Bone marrow (tissue), 2 donors: ENCODE results near the gene GALNT11.
A peak's percentile ranks its signal among the peaks of the same experiment; 100 is the strongest.
"Not testable (repeated sequence)": the region's sequence is repeated elsewhere in the genome, so short reads cannot be mapped to it uniquely, and the experiment has no call there.

Source experiments
- DNase-seq, 2 donors: peaks; one replicate each; lab custom pipeline; 2025; lab: John Stamatoyannopoulos, UW

Gene GALNT11

DNA sequence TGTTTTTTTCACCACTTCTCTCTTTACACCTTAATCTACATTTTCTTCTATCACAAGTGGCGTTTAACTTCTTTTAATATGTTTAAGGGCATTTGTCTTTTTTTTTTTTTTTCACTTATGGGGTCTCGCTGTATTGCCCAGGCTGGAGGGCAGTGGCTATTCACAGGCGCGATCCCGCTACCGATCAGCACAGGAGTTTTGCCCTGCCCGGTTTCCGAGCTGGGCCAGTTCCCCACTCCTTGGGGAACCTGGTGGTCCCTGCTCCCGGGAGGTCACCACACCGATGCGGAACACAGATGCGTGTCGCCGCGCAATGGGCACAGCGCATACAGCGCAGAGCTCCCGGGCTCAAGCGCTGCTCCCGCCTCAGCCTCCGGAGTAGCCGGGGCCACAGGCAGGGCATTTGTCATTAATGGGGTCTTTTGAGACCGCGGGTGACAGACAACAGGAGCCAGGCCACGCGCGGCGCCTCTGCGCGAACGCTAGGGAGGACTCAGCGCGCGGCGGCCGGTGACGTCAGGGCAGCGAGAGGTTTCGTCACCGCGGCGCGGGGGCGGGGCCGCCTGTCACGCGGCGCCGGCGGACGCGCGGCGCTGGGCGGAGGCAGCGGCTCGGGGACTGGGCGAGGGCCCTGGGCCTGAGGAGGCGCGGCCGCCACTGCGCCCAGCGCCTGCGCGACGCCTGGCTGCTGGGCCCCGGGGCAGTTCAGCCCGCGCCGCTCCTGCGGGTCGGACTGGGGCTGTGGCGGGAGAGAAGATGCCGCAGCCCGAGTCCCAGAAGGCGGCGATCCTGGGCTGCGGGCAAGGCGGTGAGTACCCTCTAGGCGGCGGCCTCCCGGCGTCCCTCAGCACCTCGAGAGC lies at the start of gene GALNT11:
Gene GALNT11 (plus strand): TSS at position 598 of the 860 bp plus-strand sequence. CDS start 68,554 bp downstream, outside the sequence.
- peak; percentile 56 to 75 for DNase-seq

DNA sequence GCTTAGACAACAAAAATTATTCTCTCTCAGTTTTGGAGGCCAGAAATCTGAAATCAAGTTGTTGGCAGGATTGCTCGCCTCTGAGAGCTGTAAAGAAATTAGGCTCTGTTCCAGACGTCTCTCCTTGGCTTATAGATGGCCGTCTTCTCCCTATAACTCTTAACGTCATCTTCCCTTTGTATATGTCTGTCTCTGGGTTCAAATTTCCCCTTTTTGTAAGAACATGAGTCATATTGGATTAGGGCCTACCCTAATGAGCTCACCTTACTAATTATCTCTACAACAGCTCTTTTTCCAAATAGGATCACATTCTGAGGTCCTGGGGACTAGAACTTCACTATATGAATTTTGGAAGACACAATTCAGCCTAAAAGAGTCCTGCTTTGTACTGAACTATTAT lies 46.9 kb upstream of the GALNT11 start:
- DNase-seq: no peak

DNA sequence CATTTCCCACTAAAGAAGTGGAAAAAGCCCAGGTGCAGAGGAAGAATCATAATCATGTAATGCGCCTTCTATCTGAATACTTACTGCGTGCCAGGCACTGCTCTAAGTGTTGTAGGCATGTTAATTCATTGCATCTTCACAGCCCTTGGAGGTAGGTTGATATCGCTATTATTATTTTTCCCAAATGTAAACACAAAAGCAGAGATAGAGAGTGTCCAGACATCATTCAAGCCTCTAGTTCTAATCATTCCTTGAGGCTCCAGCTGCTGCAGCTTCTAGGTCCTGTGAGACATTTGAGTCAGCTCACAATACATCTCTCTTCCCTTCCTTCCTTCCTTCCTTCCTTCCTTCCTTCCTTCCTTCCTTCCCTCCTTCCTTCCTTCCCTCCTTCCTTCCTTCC lies 44.3 kb upstream of the GALNT11 start:
- DNase-seq: no peak

DNA sequence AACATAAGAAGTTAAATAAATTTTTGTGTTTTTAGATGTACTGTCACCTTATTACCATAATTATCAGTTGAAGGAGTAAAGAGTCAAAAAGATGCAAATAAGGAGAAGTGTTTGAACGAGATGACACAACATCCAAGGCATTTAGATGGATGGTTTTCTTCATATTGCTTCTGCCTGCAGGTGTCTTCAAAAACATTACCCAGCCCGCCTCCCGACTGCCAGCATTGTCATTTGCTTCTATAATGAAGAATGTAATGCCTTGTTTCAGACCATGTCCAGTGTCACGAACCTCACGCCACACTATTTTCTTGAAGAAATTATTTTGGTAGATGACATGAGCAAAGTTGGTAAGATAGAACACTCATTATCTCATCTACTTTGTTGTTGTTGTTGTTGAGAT lies 42.7 kb upstream of the GALNT11 start:
- DNase-seq: no peak

DNA sequence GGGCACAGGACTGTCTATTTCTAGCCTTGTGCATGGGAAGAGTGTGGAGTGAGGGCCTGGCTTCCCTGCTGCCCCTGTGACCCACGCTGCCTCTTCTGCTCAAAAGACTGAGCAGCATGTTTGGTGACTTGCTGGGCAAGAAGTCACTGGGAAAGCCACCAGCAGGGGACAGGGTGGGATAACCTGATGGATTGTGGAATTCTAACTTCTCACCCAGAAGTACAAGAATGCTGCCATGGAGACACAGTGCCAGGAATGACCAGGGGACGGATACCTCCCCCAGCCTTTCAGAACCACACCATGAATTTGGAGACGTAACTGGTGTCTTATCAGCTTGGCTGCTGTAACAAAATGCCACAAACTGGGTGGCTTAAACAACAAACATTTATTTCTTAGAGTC lies 40.9 kb upstream of the GALNT11 start:
- DNase-seq: no peak

DNA sequence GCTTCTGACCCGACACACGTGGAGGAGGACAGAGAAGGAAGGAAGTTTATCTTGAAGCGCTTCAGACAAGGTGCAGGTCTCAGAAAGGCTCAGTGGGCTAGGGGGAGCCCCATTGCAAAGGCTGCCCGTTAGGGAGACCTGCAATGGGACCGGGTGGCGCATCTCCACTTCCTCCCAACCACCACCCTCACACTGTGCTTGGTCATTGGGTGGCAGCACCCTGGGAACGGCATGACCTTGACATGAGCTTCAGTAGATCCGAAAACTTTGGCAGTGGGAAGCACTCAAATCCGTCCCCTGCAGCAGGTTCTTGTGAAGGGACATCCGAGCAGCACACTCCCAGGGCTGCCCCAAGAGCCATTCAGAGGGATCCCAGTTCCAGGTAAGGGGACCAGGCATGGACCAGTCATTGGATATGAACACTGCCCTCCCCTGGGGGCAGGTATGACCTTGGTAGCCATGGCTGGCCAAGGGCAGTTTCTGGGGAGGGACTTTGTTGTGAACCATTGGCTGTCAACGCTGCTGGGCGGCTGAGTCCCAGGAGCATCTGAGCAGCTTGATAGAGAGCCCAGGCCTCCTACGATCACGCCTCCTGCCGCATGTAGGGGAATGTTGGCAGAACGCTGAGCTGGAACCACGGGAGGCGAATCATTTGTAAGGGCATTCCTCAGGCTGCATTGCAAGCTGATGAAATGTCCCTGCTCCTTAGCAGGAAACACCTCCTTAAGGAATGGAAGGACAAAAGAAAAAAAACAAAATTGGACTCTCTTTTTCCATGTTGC lies 37.5 kb upstream of the GALNT11 start:
- DNase-seq: no peak

DNA sequence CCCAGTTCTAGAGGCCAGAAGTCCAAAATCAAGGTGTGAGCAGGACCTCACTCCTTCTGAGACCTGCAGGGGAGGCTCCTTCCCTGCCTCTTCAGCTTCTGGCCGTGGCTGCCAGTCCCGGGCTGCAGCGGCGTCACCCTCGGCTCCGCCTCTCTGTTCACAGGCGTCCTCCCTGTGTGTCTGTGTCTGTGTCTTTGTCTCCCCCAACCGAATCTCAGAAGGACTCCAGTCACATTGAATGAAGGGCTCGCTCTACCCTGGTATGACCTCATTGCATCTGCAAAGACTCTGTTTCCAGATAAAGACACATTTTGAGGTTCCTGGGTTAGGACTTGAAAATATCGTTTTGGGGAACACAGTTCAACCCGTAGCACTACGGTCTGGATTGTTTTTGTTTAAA lies 33.1 kb upstream of the GALNT11 start:
- peak in 1 of 2 donors; percentile 12 for DNase-seq

DNA sequence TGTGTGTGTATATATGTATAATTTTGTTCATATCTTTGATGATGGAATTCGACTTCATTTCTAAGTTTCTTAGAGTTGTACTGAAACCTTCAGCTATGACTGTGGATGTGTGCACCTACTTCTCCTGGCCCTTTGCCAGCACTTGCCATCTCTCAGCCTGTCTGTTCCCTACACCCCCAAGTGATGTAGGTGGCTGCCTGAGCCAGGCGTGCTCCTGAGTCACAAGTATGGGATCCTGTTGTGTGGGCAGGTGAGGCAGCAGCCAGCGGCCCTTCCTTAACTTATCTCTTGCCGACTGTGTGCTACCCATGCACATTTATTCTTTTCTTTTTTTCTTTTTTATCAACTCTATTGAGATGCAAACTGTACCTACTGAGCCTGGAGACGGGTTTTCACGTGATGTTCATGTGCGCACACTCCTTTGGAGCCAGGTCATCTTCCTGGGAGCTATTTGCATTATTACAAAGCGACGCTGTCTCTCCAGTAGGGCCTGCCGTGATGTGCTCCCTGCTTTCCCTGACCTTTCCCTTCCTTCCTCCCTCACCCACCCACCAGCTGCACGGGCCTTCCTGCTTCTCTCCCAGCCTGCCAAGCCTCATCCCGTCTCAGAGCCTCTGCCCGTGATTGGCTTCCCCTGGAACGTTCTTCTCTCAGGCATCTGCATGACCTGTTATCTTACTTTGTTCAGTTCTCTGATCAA lies 31.3 kb upstream of the GALNT11 start:
- no peak for DNase-seq

DNA sequence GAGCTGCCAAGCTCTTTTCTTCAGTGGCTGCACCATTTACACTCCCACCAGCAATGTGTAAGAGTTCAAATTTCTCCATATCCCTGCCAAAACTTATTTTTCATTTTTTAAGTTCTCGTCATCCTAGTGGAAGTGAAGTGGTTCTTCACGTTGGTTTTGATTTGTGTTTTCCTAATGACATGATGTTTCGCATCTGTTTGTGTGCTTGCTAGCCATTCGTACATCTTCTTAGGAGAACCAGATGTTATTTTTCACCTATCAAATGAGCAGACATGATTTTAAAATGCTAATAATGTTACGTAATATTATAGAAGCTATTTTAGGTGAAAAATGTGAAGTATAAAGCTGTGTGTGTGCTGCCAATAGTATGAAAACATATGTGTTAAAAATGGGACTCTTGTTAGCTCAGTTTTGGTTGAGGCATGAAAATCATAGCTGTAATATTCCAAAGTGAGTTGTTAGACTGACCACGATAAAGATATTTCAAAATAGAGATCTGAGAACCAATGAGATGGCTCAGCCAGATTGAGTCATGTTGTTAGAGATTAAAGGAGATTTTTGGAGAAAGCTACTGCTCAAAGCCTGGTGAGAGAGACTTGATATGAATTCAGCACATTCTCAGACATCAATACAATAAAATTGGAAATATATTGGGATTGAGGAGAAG lies 25.9 kb upstream of the GALNT11 start:
- DNase-seq: no peak

DNA sequence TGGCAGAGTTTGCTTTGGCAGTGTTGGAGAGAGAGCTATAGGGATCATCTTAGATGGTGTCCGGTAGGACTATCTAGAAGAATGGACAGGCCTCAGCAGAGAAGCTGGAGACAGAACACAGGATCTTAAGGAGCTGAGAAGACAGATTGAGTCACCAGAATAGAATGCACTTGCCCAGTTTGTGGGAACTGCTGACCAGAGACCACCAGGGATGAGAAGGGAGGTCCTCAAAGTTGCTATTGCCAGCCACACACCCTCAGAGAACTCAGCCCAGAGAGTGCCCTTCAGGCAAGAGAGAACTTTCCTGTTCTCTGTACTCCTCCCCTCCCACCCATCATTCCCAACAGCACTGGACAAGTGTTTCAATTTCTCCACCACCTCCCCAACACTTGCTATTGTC lies 25.3 kb upstream of the GALNT11 start:
- DNase-seq: no peak

DNA sequence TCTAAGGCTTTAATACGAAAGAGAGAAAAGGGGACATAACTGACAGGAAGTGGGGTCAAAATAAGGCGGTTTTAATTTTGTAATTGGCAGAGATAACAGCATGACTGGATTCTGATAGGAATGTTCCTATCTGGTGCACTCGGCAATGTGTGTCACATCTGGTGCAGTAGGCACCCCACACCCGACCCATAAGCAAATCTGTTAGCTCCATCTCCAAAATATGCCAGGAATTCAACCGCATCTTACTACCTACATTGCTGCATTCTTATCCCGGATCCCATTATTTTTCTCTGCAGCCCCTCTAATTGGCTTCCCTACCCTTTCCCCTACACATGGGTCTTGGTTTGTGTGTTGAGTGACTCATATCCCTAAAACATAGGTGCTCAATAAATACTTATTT lies 19.1 kb upstream of the GALNT11 start:
- no peak for DNase-seq

DNA sequence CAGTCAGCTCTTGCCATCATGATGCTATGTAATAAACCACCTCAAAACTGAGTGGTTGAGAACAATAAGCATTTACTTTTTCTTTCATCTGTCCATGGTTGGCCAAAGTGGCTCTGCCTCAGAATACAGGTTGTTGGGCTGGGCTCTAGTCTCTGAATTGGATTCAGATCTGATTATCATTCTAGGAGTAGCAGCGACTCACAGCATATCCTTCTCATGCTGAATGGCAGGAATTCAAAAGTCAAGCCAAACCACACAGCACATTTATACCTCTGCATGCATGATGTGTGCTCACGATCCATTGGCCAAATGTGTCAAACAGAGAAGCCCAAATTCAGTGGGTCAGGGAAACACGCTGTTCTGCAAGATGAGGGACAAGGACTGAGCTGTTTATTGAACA lies 13.6 kb upstream of the GALNT11 start:
- DNase-seq: no peak

DNA sequence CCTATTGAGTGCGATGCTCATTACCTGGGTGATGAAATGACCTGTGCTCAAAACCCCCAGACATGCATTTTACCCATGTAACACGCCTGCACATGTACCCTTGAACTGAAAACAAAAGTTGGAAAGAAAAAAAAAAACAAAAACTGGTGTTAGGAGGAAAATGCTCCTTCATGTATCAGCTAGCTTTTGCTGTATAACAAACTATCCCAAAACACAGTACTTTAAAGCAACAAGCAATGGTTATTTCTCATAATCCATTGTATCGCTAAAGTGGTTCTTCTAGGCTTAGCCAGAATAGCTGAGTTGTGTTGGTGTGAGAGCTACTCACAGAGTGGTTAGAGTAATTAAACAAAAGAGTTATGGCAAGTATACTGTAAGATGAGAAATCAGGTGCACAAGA lies 12.2 kb upstream of the GALNT11 start:
- DNase-seq: no peak

DNA sequence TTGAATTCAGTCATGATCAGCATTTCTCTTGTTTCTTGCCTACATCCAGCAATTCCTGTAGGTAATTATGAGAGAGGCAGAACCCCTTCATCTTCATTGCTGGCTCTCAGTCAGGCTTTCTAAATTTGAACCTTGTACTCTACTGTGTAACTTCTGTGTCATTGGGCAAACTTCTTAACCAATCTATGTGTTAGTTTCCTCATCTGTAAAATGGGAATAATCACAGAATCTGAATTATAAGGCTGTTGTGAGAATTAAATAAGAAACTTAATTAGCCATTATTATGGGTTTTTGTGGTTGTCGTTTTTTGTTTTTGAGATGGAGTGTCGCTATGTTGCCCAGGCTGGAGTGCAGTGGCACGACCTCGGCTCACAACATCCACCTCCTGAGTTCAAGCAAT lies 11.5 kb upstream of the GALNT11 start:
- no peak for DNase-seq

DNA sequence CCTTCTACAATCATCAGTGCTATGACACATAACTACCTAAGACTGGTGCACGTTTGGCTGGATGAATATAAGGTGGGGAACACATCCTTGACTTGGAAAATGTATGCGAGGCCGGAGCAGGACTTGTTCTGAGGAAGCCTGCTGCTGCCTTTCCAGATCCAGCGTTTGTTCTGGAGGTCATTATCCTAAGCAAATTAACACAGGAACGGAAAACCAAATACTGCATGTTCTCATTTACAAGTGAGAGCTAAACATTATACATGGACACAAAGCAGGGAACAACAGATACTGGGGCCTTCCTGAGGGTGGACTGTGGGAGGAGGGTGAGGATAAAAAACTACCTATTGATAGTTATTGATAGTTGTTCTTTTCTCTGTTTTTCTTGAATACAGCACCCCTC lies 10.8 kb upstream of the GALNT11 start:
- DNase-seq: no peak

DNA sequence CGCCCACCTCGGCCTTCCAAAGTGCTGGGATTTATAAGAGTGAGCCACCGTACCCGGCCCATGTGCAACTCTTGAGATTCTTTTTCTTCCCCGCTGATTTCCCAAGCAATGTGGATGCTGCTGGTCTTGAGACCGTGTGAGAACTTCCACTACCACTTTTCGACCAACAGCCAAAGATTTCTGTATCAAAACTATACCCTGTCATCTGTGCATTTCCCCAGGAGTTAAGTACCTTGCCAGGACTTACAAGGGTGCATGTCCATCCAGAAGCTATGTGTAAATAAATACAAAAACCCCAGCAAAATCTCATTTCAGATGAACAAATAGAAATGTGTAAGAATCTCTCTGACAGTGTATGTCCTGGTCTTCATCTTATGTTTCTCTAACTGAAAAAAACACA lies 9.9 kb upstream of the GALNT11 start:
- DNase-seq: no peak

DNA sequence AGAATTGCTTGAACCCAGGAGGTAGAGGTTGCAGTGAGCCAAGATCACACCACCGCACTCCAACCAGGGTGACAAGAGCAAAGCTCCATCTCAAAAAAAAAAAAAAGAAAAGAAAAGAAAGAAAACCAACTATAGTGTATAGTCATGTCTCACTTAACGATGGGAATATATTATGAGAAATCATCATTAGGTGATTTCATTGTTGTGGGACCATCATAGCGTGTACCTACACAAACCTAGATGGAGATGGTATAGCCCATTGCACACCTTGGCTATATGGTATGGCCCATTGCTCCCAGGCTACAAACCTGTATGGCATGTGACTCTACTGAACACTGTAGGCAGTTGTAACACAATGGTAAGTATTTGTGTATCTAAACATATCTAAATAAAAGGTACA lies 8.5 kb upstream of the GALNT11 start:
- no peak for DNase-seq

DNA sequence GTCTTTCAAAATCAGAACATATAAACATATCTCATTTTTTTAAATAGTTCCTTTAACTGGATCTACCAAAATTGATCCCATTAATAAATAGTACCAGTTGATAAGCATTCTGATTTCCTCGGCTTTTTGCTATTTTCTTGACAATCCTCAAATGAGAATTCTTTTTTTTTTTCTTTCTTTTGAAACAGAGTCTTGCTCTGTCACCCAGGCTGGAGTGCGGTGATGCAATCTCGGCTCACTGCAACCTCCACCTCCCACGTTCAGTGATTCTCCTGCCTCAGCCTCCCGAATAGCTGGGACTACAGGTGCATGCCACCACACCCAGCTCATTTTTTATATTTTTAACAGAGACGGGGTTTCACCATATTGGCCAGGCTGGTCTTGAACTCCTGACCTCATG lies 7.8 kb upstream of the GALNT11 start:
- DNase-seq: not testable (repeated sequence)

DNA sequence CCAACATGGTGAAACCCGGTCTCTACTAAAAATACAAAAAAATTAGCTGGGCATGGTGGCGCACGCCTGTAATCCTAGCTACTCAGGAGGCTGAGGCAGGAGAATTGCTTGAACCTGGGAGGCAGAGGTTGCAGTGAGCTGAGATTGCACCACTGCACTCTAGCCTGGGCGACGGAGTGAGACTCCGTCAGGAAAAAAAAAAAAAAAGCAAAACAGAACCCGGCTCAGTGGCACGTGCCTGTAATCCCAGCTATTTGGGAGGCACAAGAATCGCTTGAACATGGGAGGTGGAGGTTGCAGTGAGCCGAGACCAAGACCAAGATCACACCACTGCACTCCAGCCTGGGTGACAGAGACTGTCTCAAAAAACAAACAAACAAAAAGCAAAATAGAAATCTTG lies 3.7 kb upstream of the GALNT11 start:
- not testable (repeated sequence) for DNase-seq

DNA sequence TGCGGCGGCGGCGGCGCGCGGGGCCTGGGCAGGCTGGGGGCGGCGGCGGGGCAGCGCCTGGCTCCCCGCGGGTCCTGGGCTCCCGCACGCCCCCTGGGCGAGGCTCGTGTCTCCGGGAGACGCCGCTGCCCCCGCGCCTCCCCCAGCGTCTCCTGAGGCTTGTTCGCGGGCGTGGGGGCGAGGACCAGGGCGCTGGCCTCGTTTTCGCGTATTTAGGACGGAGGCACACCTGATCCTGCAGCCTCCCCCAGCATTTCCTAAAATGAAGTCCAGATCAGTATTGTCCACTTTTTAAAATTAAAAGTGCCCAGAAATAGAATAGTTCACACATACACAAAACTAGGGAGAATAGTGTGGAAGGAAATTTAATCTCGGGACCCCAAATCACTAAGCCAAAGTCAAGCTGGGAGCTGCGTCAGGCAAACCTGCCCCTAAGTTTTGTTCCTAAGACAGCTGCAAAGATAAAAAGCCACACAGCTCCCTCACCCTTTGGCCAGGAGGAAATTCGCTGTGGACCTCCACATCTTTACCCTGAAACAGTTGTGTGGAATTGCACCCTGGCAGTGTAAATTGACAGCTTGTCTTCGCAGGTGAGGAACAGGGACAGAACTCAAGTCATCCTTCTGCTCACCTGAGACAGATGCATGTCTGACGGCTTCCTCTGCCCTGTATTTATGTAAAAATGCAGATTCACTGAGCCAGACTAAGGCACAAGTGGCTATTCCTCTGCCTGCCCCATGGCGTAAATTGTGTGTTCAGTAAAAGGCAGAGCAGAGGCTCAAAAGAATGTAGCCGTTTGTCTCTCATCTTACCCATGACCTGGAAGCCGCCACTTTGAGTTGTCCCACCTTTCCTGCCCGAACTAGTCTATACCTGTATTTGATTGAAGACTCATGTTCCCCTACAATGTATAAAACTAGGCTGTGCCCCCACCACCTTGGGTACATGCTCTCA lies 740 bp downstream of the GALNT11 start:
- DNase-seq: no peak
